NT2/D1 (cell line): ENCODE measurements around the gene USP12.

Source experiments
- DNase-seq: peaks from one replicate; pipeline ENCODE4 v3.0.0-alpha.2; 2011; ENCODE audit warnings: low read depth, low spot score
- H3K27me3 ChIP-seq: 2 replicates; pipeline ENCODE4 v1.6.0; 2011; ENCODE audit warnings: mild to moderate bottlenecking; ENCODE audit not compliant: insufficient read length, insufficient read depth
- H3K36me3 ChIP-seq: 2 replicates; pipeline ENCODE4 v1.6.1; 2011; ENCODE audit warnings: mild to moderate bottlenecking, low read length, mixed read lengths; ENCODE audit not compliant: insufficient read depth, insufficient read length
- H3K4me1 ChIP-seq: 2 replicates; pipeline ENCODE4 v1.5.1; 2011; ENCODE audit not compliant: insufficient read depth, insufficient read length
- H3K4me3 ChIP-seq: 2 replicates; pipeline ENCODE4 v1.5.1; 2011; ENCODE audit warnings: low read depth; ENCODE audit not compliant: insufficient read length
- H3K9ac ChIP-seq: 2 replicates; pipeline ENCODE4 v1.6.0; 2011; ENCODE audit warnings: low read depth; ENCODE audit not compliant: insufficient read length
- H3K9me3 ChIP-seq: 2 replicates; pipeline ENCODE4 v1.5.1; 2011; ENCODE audit warnings: mild to moderate bottlenecking, low read length; ENCODE audit not compliant: insufficient read depth
- SUZ12 ChIP-seq: IDR thresholded peaks from 2 replicates; pipeline ENCODE4 v1.6.1; 2011; ENCODE audit not compliant: insufficient read length, insufficient read depth; ENCODE audit errors: extremely low read depth
- YY1 ChIP-seq: IDR thresholded peaks from 2 replicates; pipeline ENCODE4 v1.6.1; 2011; ENCODE audit not compliant: insufficient read length, insufficient read depth
- ZNF274 ChIP-seq: IDR thresholded peaks from 2 replicates; pipeline ENCODE4 v1.6.1; 2011; ENCODE audit warnings: mild to moderate bottlenecking, low read depth, low read length

The USP12 gene

DNA sequence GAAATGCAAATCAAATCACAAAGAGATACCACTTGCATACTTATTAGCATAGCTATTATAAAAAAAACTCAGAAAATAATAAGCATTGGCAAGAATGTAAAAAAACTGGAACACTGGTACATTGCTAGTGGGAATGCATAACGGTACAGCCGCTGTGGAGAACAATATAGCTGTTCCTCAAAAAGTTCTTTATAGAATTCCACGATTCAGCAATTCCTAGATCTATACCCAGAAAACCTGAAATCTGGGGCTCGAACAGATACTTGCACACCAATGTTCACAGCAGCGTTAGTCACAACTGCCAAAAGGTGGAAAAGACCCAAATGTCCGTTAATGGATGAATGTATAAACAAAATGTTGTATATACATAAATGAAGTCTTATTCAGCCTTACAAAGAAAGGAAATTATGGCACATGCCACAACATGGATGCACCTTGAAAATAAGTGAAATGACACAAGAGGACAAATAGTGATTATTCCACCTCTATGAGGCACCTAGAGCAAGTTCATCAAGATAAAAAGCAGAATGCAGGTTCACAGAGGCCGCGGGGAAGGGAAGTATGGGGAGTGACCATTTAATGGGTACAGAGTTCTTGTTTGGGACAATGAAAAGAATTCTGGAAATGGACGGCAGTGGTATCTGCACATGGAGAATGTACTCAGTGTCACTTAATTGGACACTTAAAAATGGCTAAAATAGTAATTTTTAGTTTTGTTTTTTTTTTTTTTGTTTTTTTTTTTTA lies 107.2 kb downstream of the USP12 start:
- Histone ChIP-seq H3K9ac (no peak overlapping the region), H3K27me3 (no peaks in the 10 kb centered on the region), H3K36me3 (peaks cover 5% of the 10 kb centered on the region), H3K4me3 (no peak overlapping the region), H3K9me3 (no peaks in the 10 kb centered on the region), H3K4me1 (no peaks in the 10 kb centered on the region)
- DNase-seq = no peak
- TF ChIP-seq ZNF274 (no peak), SUZ12 (no peak), YY1 (no peak)

DNA sequence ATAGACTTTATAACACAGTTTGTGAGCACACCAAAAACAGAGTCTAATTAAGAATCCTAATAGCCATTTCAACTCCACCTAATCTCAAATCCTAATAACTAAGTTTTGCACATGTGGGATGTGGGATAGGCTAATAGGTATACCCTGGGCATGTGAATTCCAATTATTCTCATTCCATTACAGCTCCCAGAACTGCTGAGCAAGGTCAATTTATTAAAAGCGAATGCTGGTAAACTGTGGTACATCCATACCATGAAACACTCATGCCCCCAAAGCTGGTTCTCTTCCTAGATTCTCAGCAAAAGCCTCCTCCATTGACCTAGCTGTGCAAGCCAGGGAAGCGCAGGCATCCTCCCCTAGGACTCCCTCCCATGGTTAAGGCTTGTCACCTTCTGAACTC lies 113.8 kb downstream of the USP12 start:
- H3K4me1 ChIP-seq = no peaks in the 10 kb centered on the region
- no peaks in the 10 kb centered on the region for H3K9me3 ChIP-seq
- DNase-seq = no peak
- TF ChIP-seq YY1 (no peak), ZNF274 (no peak), SUZ12 (no peak)
- no peak overlapping the region for H3K4me3 ChIP-seq
- H3K27me3 ChIP-seq = no peaks in the 10 kb centered on the region
- H3K9ac ChIP-seq = no peak overlapping the region
- H3K36me3 ChIP-seq = no peaks in the 10 kb centered on the region

GRCh38 chr13:27055526-27055925 lies 116.1 kb downstream of the USP12 start:
- no peaks in the 10 kb centered on the region for H3K27me3 ChIP-seq
- no peaks in the 10 kb centered on the region for H3K4me1 ChIP-seq
- DNase-seq = no peak
- no peak overlapping the region for H3K4me3 ChIP-seq
- no peak overlapping the region for H3K9ac ChIP-seq
- no peaks in the 10 kb centered on the region for H3K9me3 ChIP-seq
- TF ChIP-seq ZNF274 (no peak), SUZ12 (no peak), YY1 (no peak)
- no peaks in the 10 kb centered on the region for H3K36me3 ChIP-seq

DNA sequence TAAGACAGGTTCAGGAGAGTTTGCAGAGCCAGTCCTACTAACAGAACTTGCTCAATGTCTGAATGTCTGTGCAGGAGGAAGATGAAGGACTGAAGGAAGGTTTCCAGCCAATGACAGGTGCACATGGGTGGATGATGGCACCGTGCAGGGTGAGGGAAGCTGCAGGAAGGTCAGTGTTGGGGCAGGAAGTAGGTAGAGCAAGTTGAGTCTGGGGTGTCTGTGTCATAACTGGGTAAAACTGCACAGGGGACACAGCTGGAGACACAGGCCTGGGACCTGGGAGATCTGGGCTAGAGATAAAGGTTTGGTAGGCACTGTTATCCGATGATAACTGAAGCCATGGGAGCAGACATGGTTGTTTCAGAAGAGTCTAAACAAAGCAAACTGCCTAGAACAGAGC lies 116.9 kb downstream of the USP12 start:
- TF ChIP-seq SUZ12 (no peak), YY1 (no peak), ZNF274 (no peak)
- Histone ChIP-seq H3K9ac (no peak overlapping the region), H3K36me3 (no peaks in the 10 kb centered on the region), H3K4me1 (no peaks in the 10 kb centered on the region), H3K9me3 (no peaks in the 10 kb centered on the region), H3K27me3 (no peaks in the 10 kb centered on the region), H3K4me3 (no peak overlapping the region)
- no peak for DNase-seq

DNA sequence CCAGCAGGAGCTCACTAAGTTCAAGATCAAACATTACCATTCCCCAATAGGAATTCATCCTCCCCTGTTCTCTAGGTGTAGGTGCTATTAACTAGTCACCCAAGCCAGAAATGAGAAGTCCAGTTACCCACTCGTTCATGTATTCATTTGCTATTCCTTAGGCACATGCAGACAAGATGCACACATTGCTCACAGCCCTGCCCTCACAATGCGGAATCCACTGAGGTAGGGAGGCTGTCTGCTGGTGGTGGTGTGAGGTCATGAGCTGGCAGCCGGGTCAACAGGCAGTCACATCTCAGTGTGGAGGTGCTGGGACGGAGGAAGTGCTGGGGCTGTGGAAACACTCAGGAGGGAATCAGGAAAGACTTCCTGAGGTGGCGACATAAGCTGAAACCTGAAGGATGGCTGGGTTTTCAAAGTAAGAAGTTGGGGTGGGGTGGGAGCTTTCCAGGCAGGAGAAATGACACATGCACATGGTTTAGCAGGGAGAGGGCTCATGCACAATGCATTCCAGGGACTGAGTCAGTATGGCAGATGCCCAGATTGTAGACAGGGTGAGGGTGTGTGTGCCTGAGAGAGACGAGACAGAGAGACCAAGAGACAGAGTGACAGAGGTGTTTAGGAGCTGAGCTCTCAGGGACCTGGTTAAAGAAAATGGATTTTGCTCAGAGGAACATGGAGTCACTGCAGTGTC lies 117.6 kb downstream of the USP12 start:
- H3K4me3 ChIP-seq = no peak overlapping the region
- no peaks in the 10 kb centered on the region for H3K4me1 ChIP-seq
- no peaks in the 10 kb centered on the region for H3K27me3 ChIP-seq
- no peak for TF ChIP-seq YY1
- no peak for TF ChIP-seq SUZ12
- no peak for TF ChIP-seq ZNF274
- H3K9ac ChIP-seq = no peak overlapping the region
- H3K9me3 ChIP-seq = no peaks in the 10 kb centered on the region
- no peak for DNase-seq
- H3K36me3 ChIP-seq = no peaks in the 10 kb centered on the region

DNA sequence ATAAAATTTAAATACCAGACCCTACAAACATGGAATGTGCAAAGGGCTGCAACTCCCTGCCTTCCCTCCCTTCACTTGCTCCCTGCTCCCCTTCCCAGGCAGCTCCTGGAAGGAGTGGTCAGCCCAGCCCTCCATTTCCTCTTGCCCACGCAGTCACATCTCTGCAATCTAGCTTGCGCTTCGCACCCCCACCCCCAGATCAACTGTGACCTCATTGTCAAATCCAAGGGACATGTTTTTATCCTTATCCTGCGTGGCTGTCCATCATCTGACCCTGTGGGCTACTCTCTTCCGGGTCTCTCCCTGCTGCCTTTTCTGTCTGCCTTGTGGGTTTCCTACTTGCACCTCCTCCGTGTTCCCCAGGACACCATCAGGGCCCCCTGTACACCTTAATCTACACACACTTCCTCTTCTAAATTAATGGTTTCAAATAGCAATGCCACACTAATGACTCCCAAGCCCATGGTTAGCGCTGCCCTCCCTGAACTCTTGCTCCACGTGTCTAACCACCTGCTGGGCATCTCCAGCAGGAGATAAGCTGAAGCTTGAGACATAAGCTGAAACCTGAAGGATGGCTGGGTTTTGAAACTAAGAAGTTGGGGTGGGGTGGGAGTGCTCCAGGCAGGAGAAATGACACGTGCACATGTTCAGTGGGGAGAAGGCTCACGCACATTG lies 118.3 kb downstream of the USP12 start:
- no peaks in the 10 kb centered on the region for H3K4me1 ChIP-seq
- no peak for TF ChIP-seq SUZ12
- H3K9me3 ChIP-seq = no peaks in the 10 kb centered on the region
- DNase-seq = no peak
- no peaks in the 10 kb centered on the region for H3K36me3 ChIP-seq
- no peaks in the 10 kb centered on the region for H3K27me3 ChIP-seq
- H3K9ac ChIP-seq = no peak overlapping the region
- H3K4me3 ChIP-seq = no peak overlapping the region

GRCh38 chr13:27052551-27053208 lies 118.9 kb downstream of the USP12 start:
- Histone ChIP-seq H3K9ac (no peak overlapping the region), H3K27me3 (no peaks in the 10 kb centered on the region), H3K9me3 (no peaks in the 10 kb centered on the region), H3K4me3 (no peak overlapping the region), H3K4me1 (no peaks in the 10 kb centered on the region), H3K36me3 (no peaks in the 10 kb centered on the region)
- no peak for DNase-seq
- TF ChIP-seq SUZ12 = no peak
- no peak for TF ChIP-seq YY1
- TF ChIP-seq ZNF274 = no peak
